HS-27A (cell line): Measurements from ENCODE around the gene WDR45.

Experiments used
- DNase-seq: peaks from one replicate; pipeline ENCODE4 v3.0.0-alpha.2; 2012; ENCODE audit warnings: low read depth, missing footprints

The WDR45 gene

GRCh38 chrX:49043220-49043986 is 36.3 kb downstream of the WDR45 start, which contains the start of gene TFE3:
Gene TFE3, minus strand, starts transcription at chrX:49043357. Its CDS starts 131 bp downstream, at chrX:49043226.
- DNase-seq = peak; percentile 87

GRCh38 chrX:49042581-49043219 is 37.0 kb downstream of the WDR45 start:
- DNase-seq = peak; percentile 1

- peak; percentile 29 for DNase-seq
Measured at GRCh38 chrX:49041744-49042580, 37.7 kb downstream of the WDR45 start.

GRCh38 chrX:49040376-49040955 is 39.2 kb downstream of the WDR45 start:
- DNase-seq = peak; percentile 7

- DNase-seq = peak; percentile 65
Measured at GRCh38 chrX:49039598-49040375, 39.9 kb downstream of the WDR45 start.

GRCh38 chrX:49037883-49038475 is 41.7 kb downstream of the WDR45 start:
- no peak for DNase-seq

GRCh38 chrX:49030283-49030682 is 49.4 kb downstream of the WDR45 start:
- DNase-seq = no peak

- no peak for DNase-seq
Measured at GRCh38 chrX:49029876-49030275, 49.8 kb downstream of the WDR45 start.
